GM12878 (cell line): ENCODE measurements around the gene RHOT1.

Experiments used
- CTCF ChIP-seq, 3 experiments: IDR thresholded peaks in 2 of 3; conservative IDR thresholded peaks in 1 of 3; 2 replicates each; pipeline ENCODE4 v1.5.1; 2011; ENCODE audit warnings: low read depth in 3 of 3, low read length in 3 of 3, mild to moderate bottlenecking in 3 of 3, control low read depth in 2 of 3, moderate library complexity in 2 of 3, inconsistent platforms in 1 of 3, mixed read lengths in 1 of 3; ENCODE audit not compliant: control insufficient read depth in 2 of 3, insufficient read depth in 1 of 3; ENCODE audit errors: extremely low read depth in 1 of 3
- HDAC2 ChIP-seq: fragments of 200-600 bp; sonication (generic); IDR thresholded peaks from 2 replicates; pipeline ENCODE4 v1.6.1; 2017
- NFYA ChIP-seq: IDR thresholded peaks from 2 replicates; pipeline ENCODE4 v1.6.1; 2011; ENCODE audit warnings: low read depth, mild to moderate bottlenecking, low read length, improper control_type of control experiment, borderline replicate concordance
- POLR2AphosphoS5 ChIP-seq: IDR thresholded peaks from 2 replicates; pipeline ENCODE4 v1.6.1; 2011; ENCODE audit warnings: mild to moderate bottlenecking, low read length, inconsistent platforms
- TAF1 ChIP-seq: IDR thresholded peaks from 2 replicates; pipeline ENCODE4 v1.6.1; 2011; ENCODE audit warnings: mild to moderate bottlenecking, low read depth, low read length, borderline replicate concordance
- YY1 ChIP-seq: IDR thresholded peaks from 2 replicates; pipeline ENCODE4 v1.6.1; 2011; ENCODE audit warnings: low read depth, mild to moderate bottlenecking, low read length
- ZBTB33 ChIP-seq: fragments of 450-650 bp; IDR thresholded peaks from 2 replicates; pipeline ENCODE4 v1.6.1; 2017; ENCODE audit warnings: mild to moderate bottlenecking
- ZNF384 ChIP-seq: IDR thresholded peaks from 2 replicates; pipeline ENCODE4 v1.6.1; 2012; ENCODE audit warnings: low read depth, mild to moderate bottlenecking, low read length, improper control_type of control experiment, borderline replicate concordance

GRCh38 chr17:32142857-32143526 is 690 bp downstream of the RHOT1 start:
- TF ChIP-seq NFYA (no peak), TAF1 (no peak), POLR2AphosphoS5 (no peak), CTCF (IDR thresholded peaks at IDR 0.05 in 2 of 3, conservative IDR thresholded peaks at IDR 0.05 in 1 of 3; ENCODE audit: control insufficient read depth in 2 of 3, extremely low read depth in 1 of 3, insufficient read depth in 1 of 3, low read depth in 3 of 3, low read length in 3 of 3) (no peak), HDAC2 (no peak), ZNF384 (no peak), ZBTB33 (no peak), YY1 (no peak)
